Memory B cell (primary cell): ENCODE results near the gene TRPM3.

Experiments
- ATAC-seq: fragments of 150-1000 bp; cut with Tn5 transposase; 2 replicates; pipeline ENCODE4 v1.10.0; 2021; ENCODE audit warnings: low read depth, mild to moderate bottlenecking, moderate library complexity
- DNase-seq, 2 donors: peaks; one replicate each; pipeline ENCODE4 v3.0.0; 2022; ENCODE audit warnings: low spot score in 2 of 2
- H3K27ac Mint-ChIP-seq: one replicate; pipeline ENCODE4 v1.8.0; 2022; ENCODE audit warnings: mild to moderate bottlenecking, moderate library complexity, mixed read lengths
- H3K27me3 Mint-ChIP-seq: one replicate; pipeline ENCODE4 v1.8.0; 2022; ENCODE audit warnings: mixed read lengths
- H3K36me3 Mint-ChIP-seq: one replicate; pipeline ENCODE4 v1.8.0; 2022; ENCODE audit warnings: mild to moderate bottlenecking, mixed read lengths
- H3K4me1 Mint-ChIP-seq: one replicate; pipeline ENCODE4 v1.8.0; 2022; ENCODE audit warnings: mixed read lengths
- H3K4me3 Mint-ChIP-seq: one replicate; pipeline ENCODE4 v1.8.0; 2022; ENCODE audit warnings: mild to moderate bottlenecking, moderate library complexity, mixed read lengths
- H3K9me3 Mint-ChIP-seq: one replicate; pipeline ENCODE4 v1.8.0; 2022; ENCODE audit warnings: mixed read lengths

Gene TRPM3

GRCh38 chr9:71121275-71122021 is at the start of gene TRPM3:
TRPM3 (minus strand) TSS chr9:71121621; CDS start chr9:71121354, 267 bp downstream.
- no peak for ATAC-seq
- H3K27me3 Mint-ChIP-seq = peaks cover 2% of the 10 kb centered on the region

GRCh38 chr9:71168418-71168817 is 47.0 kb upstream of the TRPM3 start:
- Mint-ChIP-seq H3K27ac (no peak overlapping the region), H3K4me3 (no peak overlapping the region), H3K9me3 (peaks cover 2% of the 10 kb centered on the region), H3K36me3 (no peaks in the 10 kb centered on the region), H3K27me3 (no peaks in the 10 kb centered on the region), H3K4me1 (no peaks in the 10 kb centered on the region)
- no peak for ATAC-seq
- DNase-seq = no peak

More at GRCh38 chr9:71121275-71122021, at the start of gene TRPM3:
- no peak within 1 kb of the TSS for H3K4me3 Mint-ChIP-seq
- DNase-seq = no peak
- H3K9me3 Mint-ChIP-seq = peaks cover 3% of the 10 kb centered on the region
- H3K4me1 Mint-ChIP-seq = no peaks in the 10 kb centered on the region
- H3K27ac Mint-ChIP-seq = no peak within 1 kb of the TSS
- no peaks in the 10 kb centered on the region for H3K36me3 Mint-ChIP-seq

GRCh38 chr9:71162126-71162525 is 40.7 kb upstream of the TRPM3 start:
- H3K4me1 Mint-ChIP-seq = no peaks in the 10 kb centered on the region
- no peak overlapping the region for H3K4me3 Mint-ChIP-seq
- ATAC-seq (no peak), DNase-seq (no peak)
- H3K9me3 Mint-ChIP-seq = no peaks in the 10 kb centered on the region
- H3K36me3 Mint-ChIP-seq = no peaks in the 10 kb centered on the region
- no peaks in the 10 kb centered on the region for H3K27me3 Mint-ChIP-seq
- H3K27ac Mint-ChIP-seq = no peak overlapping the region

GRCh38 chr9:71157731-71158130 is 36.3 kb upstream of the TRPM3 start:
- H3K4me1 Mint-ChIP-seq = no peaks in the 10 kb centered on the region
- no peaks in the 10 kb centered on the region for H3K27me3 Mint-ChIP-seq
- no peak overlapping the region for H3K4me3 Mint-ChIP-seq
- DNase-seq (no peak), ATAC-seq (no peak)
- peaks cover 2% of the 10 kb centered on the region for H3K9me3 Mint-ChIP-seq
- no peak overlapping the region for H3K27ac Mint-ChIP-seq
- H3K36me3 Mint-ChIP-seq = no peaks in the 10 kb centered on the region

GRCh38 chr9:71147368-71147767 is 25.9 kb upstream of the TRPM3 start:
- no peaks in the 10 kb centered on the region for H3K4me1 Mint-ChIP-seq
- no peaks in the 10 kb centered on the region for H3K36me3 Mint-ChIP-seq
- H3K27me3 Mint-ChIP-seq = no peaks in the 10 kb centered on the region
- no peak for DNase-seq
- H3K27ac Mint-ChIP-seq = no peak overlapping the region
- peaks cover 5% of the 10 kb centered on the region for H3K9me3 Mint-ChIP-seq
- ATAC-seq = no peak
- H3K4me3 Mint-ChIP-seq = no peak overlapping the region

GRCh38 chr9:71146511-71146910 is 25.1 kb upstream of the TRPM3 start:
- Mint-ChIP-seq H3K9me3 (peaks cover 5% of the 10 kb centered on the region), H3K4me3 (no peak overlapping the region), H3K27ac (no peak overlapping the region), H3K4me1 (no peaks in the 10 kb centered on the region), H3K36me3 (no peaks in the 10 kb centered on the region), H3K27me3 (no peaks in the 10 kb centered on the region)
- no peak for DNase-seq
- ATAC-seq = no peak

- Mint-ChIP-seq H3K36me3 (no peaks in the 10 kb centered on the region), H3K4me1 (no peaks in the 10 kb centered on the region), H3K27me3 (no peaks in the 10 kb centered on the region), H3K4me3 (no peak overlapping the region), H3K27ac (no peak overlapping the region), H3K9me3 (peaks cover 5% of the 10 kb centered on the region)
- DNase-seq (no peak), ATAC-seq (no peak)
Observed at GRCh38 chr9:71145179-71145578, 23.8 kb upstream of the TRPM3 start.

GRCh38 chr9:71144495-71144894 is 23.1 kb upstream of the TRPM3 start:
- H3K27ac Mint-ChIP-seq = no peak overlapping the region
- H3K9me3 Mint-ChIP-seq = peaks cover 5% of the 10 kb centered on the region
- H3K36me3 Mint-ChIP-seq = no peaks in the 10 kb centered on the region
- DNase-seq = no peak
- ATAC-seq = no peak
- no peak overlapping the region for H3K4me3 Mint-ChIP-seq
- no peaks in the 10 kb centered on the region for H3K4me1 Mint-ChIP-seq
- no peaks in the 10 kb centered on the region for H3K27me3 Mint-ChIP-seq

- Mint-ChIP-seq H3K4me1 (no peaks in the 10 kb centered on the region), H3K27ac (no peak overlapping the region), H3K27me3 (no peaks in the 10 kb centered on the region), H3K9me3 (no peaks in the 10 kb centered on the region), H3K36me3 (no peaks in the 10 kb centered on the region), H3K4me3 (no peak overlapping the region)
- DNase-seq (no peak), ATAC-seq (no peak)
Observed at GRCh38 chr9:71136696-71137095, 15.3 kb upstream of the TRPM3 start.

- no peaks in the 10 kb centered on the region for H3K9me3 Mint-ChIP-seq
- ATAC-seq = no peak
Observed at GRCh38 chr9:71131145-71131544, 9.7 kb upstream of the TRPM3 start.

GRCh38 chr9:71130521-71130920 is 9.1 kb upstream of the TRPM3 start:
- H3K36me3 Mint-ChIP-seq = no peaks in the 10 kb centered on the region
- H3K4me1 Mint-ChIP-seq = no peaks in the 10 kb centered on the region
- no peaks in the 10 kb centered on the region for H3K27me3 Mint-ChIP-seq
- H3K4me3 Mint-ChIP-seq = no peak overlapping the region
- ATAC-seq (no peak), DNase-seq (no peak)
- no peak overlapping the region for H3K27ac Mint-ChIP-seq
- no peaks in the 10 kb centered on the region for H3K9me3 Mint-ChIP-seq

More at GRCh38 chr9:71131145-71131544, 9.7 kb upstream of the TRPM3 start:
- H3K4me1 Mint-ChIP-seq = no peaks in the 10 kb centered on the region
- no peak overlapping the region for H3K27ac Mint-ChIP-seq
- no peak for DNase-seq
- H3K4me3 Mint-ChIP-seq = no peak overlapping the region
- H3K27me3 Mint-ChIP-seq = no peaks in the 10 kb centered on the region
- no peaks in the 10 kb centered on the region for H3K36me3 Mint-ChIP-seq

GRCh38 chr9:71128796-71129195 is 7.4 kb upstream of the TRPM3 start:
- no peak overlapping the region for H3K4me3 Mint-ChIP-seq
- no peaks in the 10 kb centered on the region for H3K27me3 Mint-ChIP-seq
- no peaks in the 10 kb centered on the region for H3K4me1 Mint-ChIP-seq
- no peaks in the 10 kb centered on the region for H3K36me3 Mint-ChIP-seq
- DNase-seq = no peak
- H3K9me3 Mint-ChIP-seq = peaks cover 3% of the 10 kb centered on the region
- no peak for ATAC-seq
- no peak overlapping the region for H3K27ac Mint-ChIP-seq

- H3K9me3 Mint-ChIP-seq = peaks cover 3% of the 10 kb centered on the region
- DNase-seq = no peak
- H3K36me3 Mint-ChIP-seq = no peaks in the 10 kb centered on the region
- no peaks in the 10 kb centered on the region for H3K27me3 Mint-ChIP-seq
- ATAC-seq = no peak
- H3K27ac Mint-ChIP-seq = no peak overlapping the region
- no peaks in the 10 kb centered on the region for H3K4me1 Mint-ChIP-seq
- H3K4me3 Mint-ChIP-seq = no peak overlapping the region
Observed at GRCh38 chr9:71127301-71127700, 5.9 kb upstream of the TRPM3 start.

- Mint-ChIP-seq H3K4me3 (no peak overlapping the region), H3K36me3 (no peaks in the 10 kb centered on the region), H3K4me1 (no peaks in the 10 kb centered on the region), H3K27ac (no peak overlapping the region), H3K27me3 (peaks cover 2% of the 10 kb centered on the region), H3K9me3 (peaks cover 3% of the 10 kb centered on the region)
- DNase-seq (no peak), ATAC-seq (no peak)
Observed at GRCh38 chr9:71122421-71122820, 1.0 kb upstream of the TRPM3 start.

- Mint-ChIP-seq H3K4me1 (no peaks in the 10 kb centered on the region), H3K27ac (no peak overlapping the region), H3K27me3 (peaks cover 2% of the 10 kb centered on the region), H3K4me3 (no peak overlapping the region), H3K9me3 (peaks cover 3% of the 10 kb centered on the region), H3K36me3 (no peaks in the 10 kb centered on the region)
- DNase-seq (no peak), ATAC-seq (no peak)
Observed at GRCh38 chr9:71122022-71122275, 528 bp upstream of the TRPM3 start.
